Suprapubic skin (tissue), 4 donors: ENCODE measurements around the gene TUBA1C. TPM values are rescaled to one million over a fixed set of nuclear protein-coding genes. Genes with fewer than 3 reads are reported as not detected.
"Not testable (repeated sequence)": the region's sequence is repeated elsewhere in the genome, so short reads cannot be mapped to it uniquely, and the experiment has no call there.

ENCODE experiments used
- DNase-seq, 2 donors: peaks; one replicate each; pipeline ENCODE4 v3.0.0-alpha.2; 2019; ENCODE audit warnings: low spot score in 2 of 2
- H3K27ac ChIP-seq: fragments of 200-600 bp; sonication (generic); one replicate; pipeline ENCODE4 v1.5.1; 2019
- H3K27me3 ChIP-seq: fragments of 200-600 bp; sonication (generic); one replicate; pipeline ENCODE4 v1.5.1; 2019
- H3K36me3 ChIP-seq: fragments of 200-600 bp; sonication (generic); one replicate; pipeline ENCODE4 v1.5.1; 2019
- H3K4me1 ChIP-seq: fragments of 200-600 bp; sonication (generic); one replicate; pipeline ENCODE4 v1.5.1; 2019
- H3K4me3 ChIP-seq: fragments of 200-600 bp; sonication (generic); one replicate; pipeline ENCODE4 v1.5.1; 2019; ENCODE audit warnings: mild to moderate bottlenecking
- H3K9me3 ChIP-seq: fragments of 200-600 bp; sonication (generic); one replicate; pipeline ENCODE4 v1.5.1; 2019
- EP300 ChIP-seq: sonication (generic); formaldehyde crosslinking; IDR thresholded peaks from one replicate; pipeline ENCODE4 v1.6.1; 2017; ENCODE audit warnings: antibody characterized with exemption
- POLR2A ChIP-seq, 2 donors: fragments of 450-650 bp; IDR thresholded peaks; one replicate each; pipeline ENCODE4 v1.6.1; 2017; ENCODE audit warnings: antibody characterized with exemption in 2 of 2, mild to moderate bottlenecking in 2 of 2, moderate library complexity in 2 of 2
- POLR2AphosphoS5 ChIP-seq, 3 donors: sonication (generic); formaldehyde crosslinking; IDR thresholded peaks; one replicate each; pipeline ENCODE4 v1.6.1; 2017; ENCODE audit warnings: antibody characterized with exemption in 3 of 3
- WGBS: methylation state at CpG from one replicate; pipeline ENCODE4 v1.1.5; 2018; 5-methylcytosine and 5-hydroxymethylcytosine counted together
- total RNA-seq, 4 donors: library from RNA; depleted of rRNA; stranded (reverse); fragments of >200 nt; gene quantifications; one replicate each; pipeline ENCODE4 v1.1.0, GENCODE V29; 2016
- TF ChIP-seq, protein P1 (sequence below), 2 donors: fragments of 200-600 bp in 1 of 2; fragments of 450-650 bp in 1 of 2; sonication (generic) in 1 of 2; IDR thresholded peaks; one replicate each; pipeline ENCODE4 v1.5.1; 2016 to 2019; ENCODE audit warnings: antibody characterized with exemption in 2 of 2, mild to moderate bottlenecking in 1 of 2, moderate library complexity in 1 of 2

The TUBA1C gene
- total RNA-seq, 4 donors from 2014 or later: 115 to 747 (median 609) TPM

DNA sequence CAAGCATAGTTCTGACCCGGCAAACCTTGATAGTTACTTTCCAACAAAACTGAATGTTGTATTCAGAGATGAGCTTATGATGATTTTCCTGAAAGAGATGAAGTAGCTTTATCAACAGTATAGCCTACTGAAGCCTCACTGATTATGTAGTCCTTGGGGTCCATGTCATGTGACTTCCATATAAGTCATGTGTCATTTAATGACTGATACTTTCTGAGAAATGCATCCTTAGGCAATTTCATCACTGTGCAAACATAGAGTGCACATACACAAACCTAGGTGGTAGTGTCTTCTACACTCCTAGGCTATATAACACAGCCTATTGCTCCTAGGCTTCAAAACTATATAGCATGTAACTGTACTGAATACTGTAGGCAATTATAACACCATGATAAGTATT is 28.5 kb upstream of the TUBA1C start:
- TF ChIP-seq EP300: no peak
- TF ChIP-seq POLR2AphosphoS5 (IDR thresholded peaks at IDR 0.05): no peak
- TF ChIP-seq, protein P1, sequence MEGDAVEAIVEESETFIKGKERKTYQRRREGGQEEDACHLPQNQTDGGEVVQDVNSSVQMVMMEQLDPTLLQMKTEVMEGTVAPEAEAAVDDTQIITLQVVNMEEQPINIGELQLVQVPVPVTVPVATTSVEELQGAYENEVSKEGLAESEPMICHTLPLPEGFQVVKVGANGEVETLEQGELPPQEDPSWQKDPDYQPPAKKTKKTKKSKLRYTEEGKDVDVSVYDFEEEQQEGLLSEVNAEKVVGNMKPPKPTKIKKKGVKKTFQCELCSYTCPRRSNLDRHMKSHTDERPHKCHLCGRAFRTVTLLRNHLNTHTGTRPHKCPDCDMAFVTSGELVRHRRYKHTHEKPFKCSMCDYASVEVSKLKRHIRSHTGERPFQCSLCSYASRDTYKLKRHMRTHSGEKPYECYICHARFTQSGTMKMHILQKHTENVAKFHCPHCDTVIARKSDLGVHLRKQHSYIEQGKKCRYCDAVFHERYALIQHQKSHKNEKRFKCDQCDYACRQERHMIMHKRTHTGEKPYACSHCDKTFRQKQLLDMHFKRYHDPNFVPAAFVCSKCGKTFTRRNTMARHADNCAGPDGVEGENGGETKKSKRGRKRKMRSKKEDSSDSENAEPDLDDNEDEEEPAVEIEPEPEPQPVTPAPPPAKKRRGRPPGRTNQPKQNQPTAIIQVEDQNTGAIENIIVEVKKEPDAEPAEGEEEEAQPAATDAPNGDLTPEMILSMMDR (IDR thresholded peaks at IDR 0.05): no peak
- TF ChIP-seq POLR2A (IDR thresholded peaks at IDR 0.05): no peak

DNA sequence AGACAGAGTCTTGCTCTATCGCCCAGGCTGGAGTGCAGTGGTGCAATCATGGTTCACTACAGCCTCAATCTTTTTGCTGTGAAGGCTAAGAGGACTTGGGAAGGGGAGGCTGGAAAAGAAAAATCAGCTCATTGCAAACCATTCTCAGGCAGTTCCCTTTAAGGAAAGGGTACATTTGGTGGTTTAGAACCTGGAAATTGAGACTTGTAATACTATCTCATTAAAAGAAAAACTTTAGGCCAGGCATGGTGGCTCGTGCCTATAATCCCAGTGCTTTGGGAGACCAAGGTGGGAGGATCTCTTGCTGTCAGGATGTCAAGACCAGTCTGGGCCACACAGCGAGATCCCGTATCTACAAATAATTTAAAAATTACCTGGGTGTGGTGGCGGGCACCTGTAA is 21.3 kb upstream of the TUBA1C start:
- Histone ChIP-seq H3K36me3 (no peaks in the 10 kb centered on the region), H3K27me3 (no peaks in the 10 kb centered on the region), H3K27ac (no peak overlapping the region), H3K9me3 (no peaks in the 10 kb centered on the region), H3K4me1 (peaks cover 16% of the 10 kb centered on the region), H3K4me3 (no peak overlapping the region)
- DNase-seq: no peak
- WGBS: 98% methylated on average over 5 of the region's 5 CpGs
- TF ChIP-seq, protein P1 (IDR thresholded peaks at IDR 0.05): no peak
- no peak for TF ChIP-seq POLR2A (IDR thresholded peaks at IDR 0.05)
- TF ChIP-seq EP300: no peak
- no peak for TF ChIP-seq POLR2AphosphoS5 (IDR thresholded peaks at IDR 0.05)

More for the DNA sequence above, 28.5 kb upstream of the TUBA1C start:
- H3K9me3 ChIP-seq: no peaks in the 10 kb centered on the region
- H3K27ac ChIP-seq: no peak overlapping the region
- WGBS: 89% methylated on average over 1 of the region's 1 CpG
- no peaks in the 10 kb centered on the region for H3K36me3 ChIP-seq
- DNase-seq: no peak
- peaks cover 14% of the 10 kb centered on the region for H3K4me1 ChIP-seq
- no peak overlapping the region for H3K4me3 ChIP-seq
- H3K27me3 ChIP-seq: no peaks in the 10 kb centered on the region

DNA sequence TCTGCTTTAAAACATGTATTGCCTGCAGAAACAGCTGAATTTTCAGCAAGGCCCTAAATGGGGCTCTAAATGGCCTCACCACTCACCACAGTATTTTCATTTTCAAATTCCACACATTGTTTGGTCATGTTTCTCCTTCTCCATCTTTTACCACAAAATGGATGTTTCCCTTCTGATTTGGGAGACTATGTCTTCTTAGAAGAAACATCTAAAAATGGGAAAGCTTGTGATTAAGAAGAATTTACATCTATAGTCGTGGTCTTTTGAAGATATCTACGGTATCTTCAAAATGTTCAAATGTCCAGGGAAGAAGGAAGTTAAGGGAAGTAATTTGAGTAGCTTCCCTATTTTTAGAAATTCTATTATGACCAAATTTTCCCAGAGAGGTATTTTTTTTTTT is 20.7 kb upstream of the TUBA1C start:
- WGBS: 71% methylated on average over 2 of the region's 2 CpGs
- no peak overlapping the region for H3K4me3 ChIP-seq
- DNase-seq: no peak
- H3K36me3 ChIP-seq: no peaks in the 10 kb centered on the region
- TF ChIP-seq POLR2AphosphoS5 (IDR thresholded peaks at IDR 0.05) (no peak), POLR2A (IDR thresholded peaks at IDR 0.05) (no peak), EP300 (no peak)
- TF ChIP-seq, protein P1 (IDR thresholded peaks at IDR 0.05): no peak
- no peaks in the 10 kb centered on the region for H3K9me3 ChIP-seq
- no peaks in the 10 kb centered on the region for H3K27me3 ChIP-seq
- peaks cover 16% of the 10 kb centered on the region for H3K4me1 ChIP-seq
- no peak overlapping the region for H3K27ac ChIP-seq

DNA sequence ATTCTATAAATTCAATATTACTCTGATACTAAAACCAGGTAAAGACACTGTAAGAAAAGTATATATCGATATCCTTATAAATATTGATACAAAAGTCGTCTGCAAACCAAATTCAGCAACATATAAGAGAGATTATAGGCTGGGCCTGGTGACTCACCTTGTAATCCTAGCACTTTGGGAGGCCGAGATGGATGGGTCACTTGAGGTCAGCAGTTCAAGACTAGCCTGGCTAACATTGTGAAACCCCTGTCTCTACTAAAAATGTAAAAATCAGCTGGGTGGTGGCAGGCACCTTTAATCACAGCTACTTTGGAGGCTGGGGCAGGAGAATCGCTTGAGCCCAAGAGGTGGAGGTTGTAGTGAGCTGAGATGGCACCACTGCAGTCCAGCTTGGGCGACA is 13.5 kb upstream of the TUBA1C start:
- H3K36me3 ChIP-seq: no peaks in the 10 kb centered on the region
- WGBS: 93% methylated on average over 5 of the region's 5 CpGs
- TF ChIP-seq POLR2A (IDR thresholded peaks at IDR 0.05) (no peak), EP300 (no peak), POLR2AphosphoS5 (IDR thresholded peaks at IDR 0.05) (no peak)
- TF ChIP-seq, protein P1 (IDR thresholded peaks at IDR 0.05): no peak

DNA sequence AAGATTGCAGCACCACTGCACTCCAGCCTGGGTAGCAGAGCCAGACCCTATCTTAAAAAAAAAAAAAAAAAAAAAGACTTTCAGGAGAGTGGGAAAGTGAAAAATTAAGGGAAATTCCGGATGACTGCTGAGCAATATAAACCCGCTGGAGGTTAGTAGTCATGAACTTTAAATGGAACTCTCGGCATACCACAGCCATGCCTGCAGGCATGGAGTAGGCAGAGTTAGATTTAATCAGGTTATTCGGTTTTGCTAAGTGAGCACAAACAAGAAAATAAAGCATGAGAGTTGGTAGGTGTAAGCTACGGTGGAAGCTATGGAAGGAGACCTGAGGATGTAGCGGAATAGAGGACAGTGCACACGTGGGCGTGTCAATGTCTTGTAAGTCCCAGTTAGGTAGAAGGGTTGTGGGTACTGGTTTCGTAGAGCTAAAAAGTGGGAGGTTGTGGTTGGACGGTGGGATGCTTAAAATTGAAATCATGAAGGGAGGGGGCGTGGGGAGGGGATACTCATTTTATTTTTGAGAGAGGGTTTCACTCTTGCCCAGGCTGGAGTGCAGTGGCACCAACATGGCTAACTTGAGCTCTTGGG is 11.8 kb upstream of the TUBA1C start:
- Histone ChIP-seq H3K9me3 (no peaks in the 10 kb centered on the region), H3K4me3 (no peak overlapping the region), H3K36me3 (no peaks in the 10 kb centered on the region), H3K27ac (no peak overlapping the region), H3K4me1 (peaks cover 4% of the 10 kb centered on the region), H3K27me3 (no peaks in the 10 kb centered on the region)
- DNase-seq: no peak
- WGBS: 59% methylated on average over 11 of the region's 11 CpGs
- TF ChIP-seq POLR2AphosphoS5 (IDR thresholded peaks at IDR 0.05) (no peak), POLR2A (IDR thresholded peaks at IDR 0.05) (no peak), EP300 (no peak)
- TF ChIP-seq, protein P1 (IDR thresholded peaks at IDR 0.05): no peak

More for the DNA sequence above, 13.5 kb upstream of the TUBA1C start:
- H3K27me3 ChIP-seq: no peaks in the 10 kb centered on the region
- H3K9me3 ChIP-seq: no peaks in the 10 kb centered on the region
- H3K4me3 ChIP-seq: no peak overlapping the region
- peaks cover 4% of the 10 kb centered on the region for H3K4me1 ChIP-seq
- no peak for DNase-seq
- H3K27ac ChIP-seq: no peak overlapping the region

DNA sequence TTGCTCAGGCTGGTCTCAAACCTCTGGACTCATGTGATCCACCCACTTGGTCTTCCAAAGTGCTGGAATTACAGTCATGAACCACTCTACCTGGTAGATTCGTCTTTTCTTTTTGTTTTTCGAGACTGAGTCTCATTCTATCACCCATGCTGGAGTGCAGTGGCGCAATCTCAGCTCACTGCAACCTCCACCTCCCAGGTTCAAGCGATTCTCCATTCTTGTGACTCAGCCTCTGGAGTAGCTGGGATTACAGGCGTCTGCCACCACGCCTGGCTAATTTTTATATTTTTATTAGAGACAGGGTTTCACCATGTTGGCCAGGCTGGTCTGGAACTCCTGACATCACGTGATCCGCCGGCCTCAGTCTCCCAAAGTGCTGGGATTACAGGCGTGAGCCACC is 9.4 kb upstream of the TUBA1C start:
- not testable (repeated sequence) for H3K4me3 ChIP-seq, H3K27me3 ChIP-seq, DNase-seq, H3K27ac ChIP-seq, H3K36me3 ChIP-seq, H3K9me3 ChIP-seq
- 92% methylated on average over 10 of the region's 10 CpGs for WGBS
- H3K4me1 ChIP-seq: peaks cover 17% of the 10 kb centered on the region
